H9 (cell line): ENCODE data around the gene ADAT3. TPM values are rescaled to one million over a fixed set of nuclear protein-coding genes. Genes with fewer than 3 reads are reported as not detected.
A peak's percentile ranks its signal among the peaks of the same experiment; 100 is the strongest.

Experiments used
- DNase-seq: peaks from one replicate; pipeline ENCODE4 v3.0.0-alpha.2; 2017
- H2AFZ ChIP-seq: one replicate; pipeline ENCODE4 v1.6.1; 2013; ENCODE audit warnings: mild to moderate bottlenecking, low read length, control low read depth, moderate library complexity
- H2AK5ac ChIP-seq: 2 replicates; pipeline ENCODE4 v1.6.1; 2013; ENCODE audit warnings: low read length, control low read depth, mixed read lengths; ENCODE audit not compliant: insufficient read length
- H2BK120ac ChIP-seq: one replicate; pipeline ENCODE4 v1.6.1; 2013; ENCODE audit warnings: low read depth, mild to moderate bottlenecking, low read length, control low read depth, inconsistent platforms; ENCODE audit not compliant: poor library complexity, severe bottlenecking
- H2BK12ac ChIP-seq: 2 replicates; pipeline ENCODE4 v1.6.1; 2013; ENCODE audit warnings: low read length, control low read depth, mixed read lengths, low read depth; ENCODE audit not compliant: insufficient read length
- H2BK15ac ChIP-seq: 2 replicates; pipeline ENCODE4 v1.6.1; 2013; ENCODE audit warnings: low read depth, low read length, control low read depth
- H2BK20ac ChIP-seq: one replicate; pipeline ENCODE4 v1.6.1; 2013; ENCODE audit warnings: low read depth, mild to moderate bottlenecking, low read length, control low read depth, inconsistent platforms; ENCODE audit not compliant: poor library complexity, severe bottlenecking
- H2BK5ac ChIP-seq: 2 replicates; pipeline ENCODE4 v1.6.1; 2013; ENCODE audit warnings: low read length, control low read depth, mixed read lengths; ENCODE audit not compliant: insufficient read length
- H3K14ac ChIP-seq: 2 replicates; pipeline ENCODE4 v1.6.1; 2013; ENCODE audit warnings: low read length, control low read depth; ENCODE audit not compliant: insufficient read depth
- H3K18ac ChIP-seq: 2 replicates; pipeline ENCODE4 v1.6.1; 2013; ENCODE audit warnings: low read depth, mild to moderate bottlenecking, mixed read lengths, low read length, control low read depth; ENCODE audit not compliant: insufficient read length
- H3K23ac ChIP-seq: 2 replicates; pipeline ENCODE4 v1.6.1; 2013; ENCODE audit warnings: low read length, control low read depth, mixed read lengths, low read depth; ENCODE audit not compliant: insufficient read length
- H3K23me2 ChIP-seq: 2 replicates; pipeline ENCODE4 v1.6.1; 2013; ENCODE audit warnings: low read depth, mild to moderate bottlenecking, mixed read lengths, low read length, control low read depth; ENCODE audit not compliant: insufficient read length, poor library complexity, severe bottlenecking
- H3K27ac ChIP-seq: 2 replicates; pipeline ENCODE4 v1.5.1; 2013; ENCODE audit warnings: low read length, control low read depth, mixed read lengths, low read depth; ENCODE audit not compliant: insufficient read length
- H3K27me3 ChIP-seq: 2 replicates; pipeline ENCODE4 v1.6.1; 2013; ENCODE audit warnings: low read length, control low read depth, inconsistent platforms; ENCODE audit not compliant: insufficient read depth
- H3K4ac ChIP-seq: 2 replicates; pipeline ENCODE4 v1.6.1; 2013; ENCODE audit warnings: low read depth, mild to moderate bottlenecking, control low read depth, inconsistent platforms, low read length, moderate library complexity
- H3K4me1 ChIP-seq: 2 replicates; pipeline ENCODE4 v1.6.1; 2013; ENCODE audit warnings: low read length, control low read depth, inconsistent platforms; ENCODE audit not compliant: insufficient read depth
- H3K4me2 ChIP-seq: 2 replicates; pipeline ENCODE4 v1.6.1; 2013; ENCODE audit warnings: low read length, control low read depth, mixed read lengths; ENCODE audit not compliant: insufficient read length, insufficient read depth
- H3K56ac ChIP-seq: 2 replicates; pipeline ENCODE4 v1.6.1; 2013; ENCODE audit warnings: low read depth, mild to moderate bottlenecking, mixed read lengths, low read length, control low read depth; ENCODE audit not compliant: insufficient read length
- H3K79me1 ChIP-seq: 2 replicates; pipeline ENCODE4 v1.6.1; 2013; ENCODE audit warnings: low read depth, mild to moderate bottlenecking, moderate library complexity, low read length, control low read depth, inconsistent platforms; ENCODE audit not compliant: insufficient read depth, poor library complexity, severe bottlenecking
- H3K79me2 ChIP-seq: 2 replicates; pipeline ENCODE4 v1.6.1; 2013; ENCODE audit warnings: low read length, control low read depth, inconsistent platforms; ENCODE audit not compliant: insufficient read depth
- H3K9ac ChIP-seq: 2 replicates; pipeline ENCODE4 v1.6.1; 2013; ENCODE audit warnings: low read length, control low read depth, mixed read lengths; ENCODE audit not compliant: insufficient read length; ENCODE audit errors: extremely low read depth
- H3K9me3 ChIP-seq: one replicate; pipeline ENCODE4 v1.6.1; 2013; ENCODE audit warnings: low read depth, low read length, inconsistent platforms; ENCODE audit not compliant: control insufficient read depth
- H3T11ph ChIP-seq: one replicate; pipeline ENCODE4 v1.6.1; 2013; ENCODE audit warnings: mild to moderate bottlenecking, low read length, control low read depth, inconsistent platforms
- H4K20me1 ChIP-seq: one replicate; pipeline ENCODE4 v1.6.1; 2013; ENCODE audit not compliant: control insufficient read depth, insufficient read length, insufficient read depth
- H4K5ac ChIP-seq: 2 replicates; pipeline ENCODE4 v1.6.1; 2013; ENCODE audit warnings: low read depth, mild to moderate bottlenecking, mixed read lengths, low read length, control low read depth; ENCODE audit not compliant: insufficient read length
- H4K8ac ChIP-seq: replicated peaks from 2 replicates; pipeline ENCODE4 v1.6.1; 2013; ENCODE audit warnings: low read length, control low read depth, mixed read lengths, low read depth; ENCODE audit not compliant: insufficient read length
- H4K91ac ChIP-seq: 2 replicates; pipeline ENCODE4 v1.6.1; 2013; ENCODE audit warnings: low read depth, mild to moderate bottlenecking, moderate library complexity, mixed read lengths, low read length, control low read depth; ENCODE audit not compliant: insufficient read length
- H3K27ac Mint-ChIP-seq, 3 experiments: 2 replicates in 2 of 3; 3 replicates in 1 of 3; pipeline ENCODE4 v1.8.0; 2020 to 2021; ENCODE audit warnings: mixed read lengths in 3 of 3, mild to moderate bottlenecking in 1 of 3, moderate library complexity in 1 of 3
- H3K27me3 Mint-ChIP-seq: 2 replicates; pipeline ENCODE4 v1.8.0; 2021; ENCODE audit warnings: low read depth, mild to moderate bottlenecking, moderate library complexity, mixed read lengths
- H3K36me3 Mint-ChIP-seq, 3 experiments: 2 replicates in 2 of 3; 3 replicates in 1 of 3; pipeline ENCODE4 v1.8.0; 2020 to 2021; ENCODE audit warnings: low read depth in 3 of 3, mixed read lengths in 3 of 3; ENCODE audit not compliant: insufficient read depth in 1 of 3
- H3K4me1 Mint-ChIP-seq, 2 experiments: 2 replicates each; pipeline ENCODE4 v1.8.0; 2020; ENCODE audit warnings: mixed read lengths in 2 of 2
- H3K4me3 Mint-ChIP-seq, 2 experiments: 2 replicates in 1 of 2; 3 replicates in 1 of 2; pipeline ENCODE4 v1.8.0; 2020 to 2021; ENCODE audit warnings: mild to moderate bottlenecking in 2 of 2, mixed read lengths in 2 of 2, moderate library complexity in 1 of 2
- H3K9me3 Mint-ChIP-seq, 2 experiments: 2 replicates in 1 of 2; 3 replicates in 1 of 2; pipeline ENCODE4 v1.8.0; 2020; ENCODE audit warnings: mild to moderate bottlenecking in 2 of 2, mixed read lengths in 2 of 2, moderate library complexity in 1 of 2
- CTCF ChIP-seq: fragments of 200-600 bp; sonication (generic); conservative IDR thresholded peaks from 3 replicates; pipeline ENCODE4 v1.8.0; 2021; ENCODE audit warnings: antibody characterized with exemption, mild to moderate bottlenecking
- WGBS: extraction: QIAGEN DNeasy Blood & Tissue Kit; methylation state at CpG from one replicate; pipeline ENCODE4 v1.1.7; 2013; ENCODE audit warnings: missing lambda C conversion rate, low lambda C conversion rate, mixed read lengths; ENCODE audit not compliant: insufficient read length; ENCODE audit errors: extremely low coverage; 5-methylcytosine and 5-hydroxymethylcytosine counted together
- total RNA-seq: library from RNA; stranded (reverse); gene quantifications from 2 replicates; pipeline ENCODE4 v1.2.1, GENCODE V29; 2021

ADAT3 gene
- total RNA-seq, 1 experiment from 2014 or later: 12.2 TPM

- H3K9me3 ChIP-seq: no peaks in the 10 kb centered on the region
- peaks cover 33 to 34% of the 10 kb centered on the region in 2 experiments for H3K4me1 Mint-ChIP-seq
- no peak overlapping the region for H2AK5ac ChIP-seq
- no peak overlapping the region for H3K18ac ChIP-seq
- no peak overlapping the region for H2BK120ac ChIP-seq
- H3K79me1 ChIP-seq: peaks cover 23% of the 10 kb centered on the region
- H3K4ac ChIP-seq: no peak overlapping the region
- no peak overlapping the region for H2BK12ac ChIP-seq
- H3T11ph ChIP-seq: no peak overlapping the region
- H4K91ac ChIP-seq: peak overlapping the region; percentile 63
- no peaks in the 10 kb centered on the region; a peak in 1 of 5 replicates for H3K9me3 Mint-ChIP-seq
- H3K4me2 ChIP-seq: peak overlapping the region; percentile 74
- H3K27me3 ChIP-seq: no peaks in the 10 kb centered on the region
- no peak overlapping the region for H4K5ac ChIP-seq
- H2BK5ac ChIP-seq: no peak overlapping the region
- H4K8ac ChIP-seq: no peak overlapping the region
- H3K14ac ChIP-seq: no peak overlapping the region; the same call in 1 of the 2 replicates
- peaks cover 12% of the 10 kb centered on the region; the same call in 1 of the 2 replicates for H3K79me2 ChIP-seq
- H3K4me3 Mint-ChIP-seq: peak overlapping the region; percentile 91 to 95
- H2AFZ ChIP-seq: no peak overlapping the region
- no CpG with 5 or more reads among the region's 8 CpGs for WGBS
- TF ChIP-seq CTCF: no peak
- H3K9ac ChIP-seq: peak overlapping the region; percentile 65
- H3K27ac ChIP-seq: no peak overlapping the region
- no peak for DNase-seq
- no peak overlapping the region for H2BK15ac ChIP-seq
- H3K56ac ChIP-seq: no peak overlapping the region
- H3K23ac ChIP-seq: no peak overlapping the region
- H3K4me1 ChIP-seq: peaks cover 11% of the 10 kb centered on the region; the same call in 1 of the 2 replicates
- H3K27ac Mint-ChIP-seq: no peak overlapping the region
- 0 out of 7 replicates have a peak, but pooled peaks cover 0 to 4% (median 0%) of the 10 kb centered on the region in 3 experiments for H3K36me3 Mint-ChIP-seq
- peaks cover 9% of the 10 kb centered on the region for H3K23me2 ChIP-seq
- no peaks in the 10 kb centered on the region for H4K20me1 ChIP-seq
- H2BK20ac ChIP-seq: no peak overlapping the region
- H3K27me3 Mint-ChIP-seq: peaks cover 2% of the 10 kb centered on the region; the same call in 1 of the 2 replicates
Measured at GRCh38 chr19:1883784-1884183, 21.4 kb upstream of the ADAT3 start.
